Measurements from ENCODE around the gene RC3H2. TPM values are rescaled to one million over a fixed set of nuclear protein-coding genes. Genes with fewer than 3 reads are reported as not detected.

RC3H2 gene
- total and polyA plus RNA-seq, 2 donors from 2014 or later: 9.8 to 49.9 TPM

GRCh38 chr9:122822938-122823337 lies 82.2 kb downstream of the RC3H2 start:
- intact Hi-C loops (cut with DNase I): no loop called here
- Histone ChIP-seq H3K4me1 (ENCODE audit: control insufficient read depth in 2 of 3, insufficient read depth in 2 of 3, low read depth in 1 of 3, low read length in 3 of 3) (peaks cover 4 to 14% (median 9%) of the 10 kb centered on the region in 3 donors), H3K36me3 (ENCODE audit: control insufficient read depth in 2 of 3, insufficient read depth in 3 of 3, low read length in 3 of 3) (peaks cover 6 to 19% (median 18%) of the 10 kb centered on the region in 3 donors), H3K9me3 (ENCODE audit: control insufficient read depth in 2 of 3, insufficient read depth in 1 of 3, low read length in 3 of 3) (no peaks in the 10 kb centered on the region), H3K27me3 (ENCODE audit: control insufficient read depth, insufficient read depth, low read length) (no peaks in the 10 kb centered on the region), H3K9ac (ENCODE audit: low read length in 3 of 3) (no peak overlapping the region), H3K4me3 (ENCODE audit: low read length in 3 of 3) (no peak overlapping the region), H3K27ac (ENCODE audit: low read depth in 2 of 2, low read length in 2 of 2) (no peak overlapping the region)
- FAIRE-seq (no peak), DNase-seq (no peak)
- no peak for TF ChIP-seq CTCF (IDR thresholded peaks at IDR 0.05; ENCODE audit: borderline replicate concordance, extremely low read depth, insufficient read depth)

- H3K4me3 ChIP-seq (ENCODE audit: low read length in 3 of 3): no peak overlapping the region
- TF ChIP-seq CTCF (IDR thresholded peaks at IDR 0.05; ENCODE audit: borderline replicate concordance, extremely low read depth, insufficient read depth): no peak
- no peaks in the 10 kb centered on the region for H3K9me3 ChIP-seq (ENCODE audit: control insufficient read depth in 2 of 3, insufficient read depth in 1 of 3, low read length in 3 of 3)
- intact Hi-C loops (cut with DNase I): no loop called here
- DNase-seq (no peak), FAIRE-seq (no peak)
- H3K9ac ChIP-seq (ENCODE audit: low read length in 3 of 3): no peak overlapping the region
- peaks cover 3 to 12% (median 4%) of the 10 kb centered on the region in 3 donors for H3K4me1 ChIP-seq (ENCODE audit: control insufficient read depth in 2 of 3, insufficient read depth in 2 of 3, low read depth in 1 of 3, low read length in 3 of 3)
- no peaks in the 10 kb centered on the region for H3K27me3 ChIP-seq (ENCODE audit: control insufficient read depth, insufficient read depth, low read length)
- peak overlapping the region in 1 of 2 donors; percentile 32 for H3K27ac ChIP-seq (ENCODE audit: low read depth in 2 of 2, low read length in 2 of 2)
- peaks cover 6 to 21% (median 19%) of the 10 kb centered on the region in 3 donors for H3K36me3 ChIP-seq (ENCODE audit: control insufficient read depth in 2 of 3, insufficient read depth in 3 of 3, low read length in 3 of 3)
Measured at GRCh38 chr9:122822056-122822455, 83.1 kb downstream of the RC3H2 start.

- H3K27me3 ChIP-seq (ENCODE audit: control insufficient read depth, insufficient read depth, low read length): no peaks in the 10 kb centered on the region
- H3K4me3 ChIP-seq (ENCODE audit: low read length in 3 of 3): no peak overlapping the region
- TF ChIP-seq CTCF (IDR thresholded peaks at IDR 0.05; ENCODE audit: borderline replicate concordance, extremely low read depth, insufficient read depth): no peak
- peaks cover 0 to 5% (median 0%) of the 10 kb centered on the region in 3 donors for H3K4me1 ChIP-seq (ENCODE audit: control insufficient read depth in 2 of 3, insufficient read depth in 2 of 3, low read depth in 1 of 3, low read length in 3 of 3)
- intact Hi-C loops (cut with DNase I): no loop called here
- H3K9me3 ChIP-seq (ENCODE audit: control insufficient read depth in 2 of 3, insufficient read depth in 1 of 3, low read length in 3 of 3): no peaks in the 10 kb centered on the region
- FAIRE-seq (no peak), DNase-seq (peak in 2 of 5 donors; percentile 19 to 80)
- peaks cover 6 to 21% (median 19%) of the 10 kb centered on the region in 3 donors for H3K36me3 ChIP-seq (ENCODE audit: control insufficient read depth in 2 of 3, insufficient read depth in 3 of 3, low read length in 3 of 3)
- H3K9ac ChIP-seq (ENCODE audit: low read length in 3 of 3): no peak overlapping the region
- peak overlapping the region in 1 of 2 donors; percentile 32 for H3K27ac ChIP-seq (ENCODE audit: low read depth in 2 of 2, low read length in 2 of 2)
Measured at GRCh38 chr9:122821278-122821943, 83.7 kb downstream of the RC3H2 start.
